ENCODE measurements around the gene LDB2. TPM values are rescaled to one million over a fixed set of nuclear protein-coding genes. Genes with fewer than 3 reads are reported as not detected.
A peak's percentile ranks its signal among the peaks of the same experiment; 100 is the strongest.

LDB2 gene
- total RNA-seq, 1 experiment from 2014 or later = not detected

GRCh38 chr4:16754104-16754503 lies 144.3 kb downstream of the LDB2 start:
- CTCF ChIA-PET = no interaction called here
- Histone ChIP-seq H3K36me3 (ENCODE audit: low read depth) (no peaks in the 10 kb centered on the region), H3K9me3 (ENCODE audit: insufficient read depth, low read depth) (no peaks in the 10 kb centered on the region), H4K20me1 (ENCODE audit: insufficient read depth) (no peaks in the 10 kb centered on the region), H3K9me2 (ENCODE audit: insufficient read depth) (no peaks in the 10 kb centered on the region), H2AFZ (no peak overlapping the region), H3F3A (ENCODE audit: insufficient read depth, low read depth) (no peaks in the 10 kb centered on the region), H3K4me3 (no peak overlapping the region), H3K4me1 (replicated peaks; ENCODE audit: insufficient read depth) (no peaks in the 10 kb centered on the region), H3K79me2 (ENCODE audit: low read depth) (no peaks in the 10 kb centered on the region), H3K4me2 (no peak overlapping the region), H3K27me3 (ENCODE audit: insufficient read depth, low read depth) (peaks cover 6% of the 10 kb centered on the region; the same call in 1 of the 2 replicates), H3K27ac (no peak overlapping the region)
- intact Hi-C loops (cut with micrococcal nuclease; ENCODE audit: unreplicated experiment) = no loop called here
- POLR2A ChIA-PET (ENCODE audit: unreplicated experiment) = no interaction called here
- BruUV-seq (replicated peaks) = no TSS peak
- no peak for DNase-seq
- TF ChIP-seq CTCF (conservative IDR thresholded peaks at IDR 0.05) = no peak
- TF ChIP-seq EZH2 (IDR thresholded peaks at IDR 0.05; ENCODE audit: low read depth) = no peak

DNA sequence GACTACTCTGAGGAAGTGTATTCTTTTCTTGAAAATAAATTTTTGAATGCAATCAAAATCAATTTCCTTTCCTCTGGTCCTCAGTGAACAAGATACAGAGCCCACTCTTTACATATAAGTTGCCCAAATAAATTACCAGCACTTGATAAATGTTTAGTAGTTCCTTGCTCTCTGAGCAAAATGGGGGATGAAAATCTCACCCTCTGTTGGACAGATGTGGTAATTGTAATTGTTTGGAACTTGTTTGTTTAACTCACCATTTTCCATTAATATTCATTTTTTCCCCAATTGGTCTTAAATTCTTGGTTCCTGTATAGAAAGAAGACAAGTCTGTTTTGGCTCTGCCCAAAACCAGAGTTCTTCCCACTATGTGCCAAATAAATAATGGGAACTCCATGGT lies 146.3 kb downstream of the LDB2 start:
- Histone ChIP-seq H3K79me2 (ENCODE audit: low read depth) (no peaks in the 10 kb centered on the region), H2AFZ (no peak overlapping the region), H3K9me3 (ENCODE audit: insufficient read depth, low read depth) (no peaks in the 10 kb centered on the region), H3K9me2 (ENCODE audit: insufficient read depth) (no peaks in the 10 kb centered on the region), H4K20me1 (ENCODE audit: insufficient read depth) (no peaks in the 10 kb centered on the region), H3K4me1 (replicated peaks; ENCODE audit: insufficient read depth) (no peaks in the 10 kb centered on the region), H3K36me3 (ENCODE audit: low read depth) (no peaks in the 10 kb centered on the region), H3K4me2 (no peak overlapping the region), H3K27ac (no peak overlapping the region), H3K27me3 (ENCODE audit: insufficient read depth, low read depth) (no peaks in the 10 kb centered on the region; the same call in 1 of the 2 replicates), H3K4me3 (no peak overlapping the region), H3F3A (ENCODE audit: insufficient read depth, low read depth) (no peaks in the 10 kb centered on the region)
- no peak for DNase-seq
- no TSS peak for BruUV-seq (replicated peaks)
- intact Hi-C loops (cut with micrococcal nuclease; ENCODE audit: unreplicated experiment) = no loop called here
- TF ChIP-seq EZH2 (IDR thresholded peaks at IDR 0.05; ENCODE audit: low read depth) (no peak), CTCF (conservative IDR thresholded peaks at IDR 0.05) (0 out of 2 replicates have a peak, but pooled peaks have one; percentile 26)
- CTCF ChIA-PET = no interaction called here
- POLR2A ChIA-PET (ENCODE audit: unreplicated experiment) = no interaction called here

DNA sequence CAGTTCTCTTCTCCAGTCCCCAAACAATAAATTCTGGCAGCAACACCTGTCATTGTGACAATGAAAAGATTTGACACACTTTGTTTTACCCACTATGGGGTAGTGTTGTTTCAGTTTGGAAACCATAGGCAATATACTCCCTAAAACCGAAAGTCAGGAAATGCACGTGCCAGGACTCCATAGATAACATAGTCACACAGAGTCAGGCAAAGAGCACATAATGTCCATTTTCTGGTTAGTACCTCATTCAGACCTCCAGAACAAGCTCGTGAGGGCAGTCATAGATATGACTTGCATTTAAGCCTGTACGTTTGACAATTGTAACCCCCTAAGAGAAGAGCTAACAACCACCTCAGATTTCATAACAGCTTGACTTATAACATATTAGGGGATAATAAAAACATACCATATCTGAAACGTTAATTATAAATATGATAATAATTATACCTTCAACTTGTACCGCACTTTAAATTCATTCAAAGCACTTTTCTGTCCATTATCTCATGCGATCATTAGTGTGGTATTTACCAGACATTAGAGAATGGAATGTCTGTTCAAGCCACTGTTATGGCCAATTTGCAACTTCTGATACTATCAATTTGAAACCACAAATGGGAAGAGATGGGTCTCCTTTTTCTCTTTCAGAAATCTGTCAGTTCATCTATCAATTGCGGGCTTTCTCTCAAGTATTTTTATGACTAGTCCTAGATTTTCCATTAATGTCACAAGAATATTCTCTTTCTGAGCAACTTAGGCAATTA lies 147.4 kb downstream of the LDB2 start:
- no peaks in the 10 kb centered on the region for H3F3A ChIP-seq (ENCODE audit: insufficient read depth, low read depth)
- no TSS peak for BruUV-seq (replicated peaks)
- H3K79me2 ChIP-seq (ENCODE audit: low read depth) = no peaks in the 10 kb centered on the region
- H3K27ac ChIP-seq = no peak overlapping the region
- no peak for TF ChIP-seq EZH2 (IDR thresholded peaks at IDR 0.05; ENCODE audit: low read depth)
- no peak for TF ChIP-seq CTCF (conservative IDR thresholded peaks at IDR 0.05)
- no peaks in the 10 kb centered on the region for H3K36me3 ChIP-seq (ENCODE audit: low read depth)
- H3K9me2 ChIP-seq (ENCODE audit: insufficient read depth) = no peaks in the 10 kb centered on the region
- H4K20me1 ChIP-seq (ENCODE audit: insufficient read depth) = no peaks in the 10 kb centered on the region
- ChIA-PET CTCF (no interaction called here), POLR2A (ENCODE audit: unreplicated experiment) (no interaction called here)
- H3K4me3 ChIP-seq = no peak overlapping the region
- H3K4me1 ChIP-seq (replicated peaks; ENCODE audit: insufficient read depth) = no peaks in the 10 kb centered on the region
- intact Hi-C loops (cut with micrococcal nuclease; ENCODE audit: unreplicated experiment) = no loop called here
- H3K27me3 ChIP-seq (ENCODE audit: insufficient read depth, low read depth) = no peaks in the 10 kb centered on the region
- no peak overlapping the region for H3K4me2 ChIP-seq
- no peaks in the 10 kb centered on the region for H3K9me3 ChIP-seq (ENCODE audit: insufficient read depth, low read depth)
- no peak for DNase-seq
- no peak overlapping the region for H2AFZ ChIP-seq
